ENCODE measurements around the gene HTRA2. TPM values are rescaled to one million over a fixed set of nuclear protein-coding genes. Genes with fewer than 3 reads are reported as not detected.

HTRA2 gene
- total RNA-seq, 2 donors from 2014 or later = 28.7 to 29.3 TPM

DNA sequence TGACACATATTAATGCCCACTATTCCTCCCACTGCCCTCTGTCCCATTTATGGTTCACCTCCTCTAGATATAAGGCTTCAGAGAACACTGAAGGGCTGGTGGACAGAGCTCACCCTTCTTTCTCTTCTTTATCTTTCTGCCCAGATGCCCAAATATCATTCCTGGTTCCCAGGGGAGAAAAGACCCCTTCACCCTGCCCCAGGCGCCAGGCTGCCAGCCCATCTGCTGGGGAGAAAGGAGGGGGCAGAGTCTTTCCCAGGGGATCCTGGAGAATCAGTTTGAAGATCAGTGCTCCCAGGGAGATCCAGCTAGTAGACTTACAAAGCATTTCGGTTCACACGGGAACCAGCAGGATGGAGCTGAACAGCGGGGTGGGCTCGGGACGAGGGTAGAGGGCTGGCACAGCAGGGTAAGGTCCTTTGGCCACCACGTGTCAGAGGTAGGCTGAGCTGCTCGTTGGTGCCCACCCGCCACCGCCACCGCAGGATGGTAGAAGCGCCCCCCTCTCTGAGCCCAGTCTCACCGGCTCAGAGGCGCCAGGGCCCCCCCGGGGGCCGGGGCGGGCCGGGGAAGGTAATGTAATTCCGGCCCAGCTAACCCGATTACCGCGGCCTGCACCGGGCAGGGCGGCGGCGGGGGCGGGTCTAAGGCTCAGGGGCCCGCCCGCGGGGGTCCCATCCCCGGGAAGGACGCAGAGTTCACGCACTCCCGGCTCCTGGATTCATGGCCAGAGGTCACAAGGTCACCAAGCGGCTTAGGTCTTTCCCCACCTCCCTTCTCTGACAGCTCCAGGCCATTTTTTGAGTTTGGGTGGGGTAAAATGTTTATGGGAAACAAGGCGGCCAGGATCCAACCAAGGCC is 16.8 kb upstream of the HTRA2 start:
- ATAC-seq (no peak), DNase-seq (no peak)
- intact Hi-C loops (cut with DNase I) = no loop called here

DNA sequence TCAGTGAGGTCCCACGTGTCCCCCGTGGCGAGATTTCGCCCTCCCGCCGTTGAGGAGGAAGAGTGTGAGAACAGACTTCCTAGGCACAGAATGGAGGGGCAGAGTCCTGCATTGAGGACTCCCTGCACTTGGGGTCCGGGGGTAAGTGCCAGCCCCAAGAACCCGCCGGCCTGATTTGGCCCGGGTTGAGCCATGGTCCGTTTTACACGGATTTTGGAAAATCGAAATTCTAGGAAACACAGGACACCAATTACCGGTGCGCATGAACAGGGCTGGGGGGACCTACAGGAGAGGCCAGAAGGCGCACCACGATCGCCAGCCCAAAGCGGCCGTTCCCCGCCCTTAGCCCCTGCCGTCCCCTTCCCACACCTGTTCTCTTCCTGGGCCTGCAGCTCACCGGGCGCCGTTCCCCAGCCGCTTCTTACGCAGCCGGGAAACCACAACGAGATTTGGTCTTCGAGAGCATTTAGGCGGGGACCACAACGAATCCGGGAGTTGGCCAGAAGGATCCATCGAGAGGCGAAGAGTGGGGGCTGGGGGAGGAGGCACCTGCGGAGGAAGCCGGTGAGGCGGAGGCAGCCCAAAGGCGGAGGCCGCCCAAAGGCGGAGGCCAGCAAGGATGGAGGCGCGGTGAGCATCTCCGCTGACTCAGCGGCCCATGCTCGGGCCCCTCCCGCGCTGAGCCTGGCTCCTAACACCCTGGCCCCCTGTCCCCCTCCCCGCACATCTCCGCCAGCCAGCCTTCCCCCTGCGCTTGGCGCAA is 15.9 kb upstream of the HTRA2 start:
- intact Hi-C loops (cut with DNase I) = no loop called here
- ATAC-seq (no peak), DNase-seq (no peak)

DNA sequence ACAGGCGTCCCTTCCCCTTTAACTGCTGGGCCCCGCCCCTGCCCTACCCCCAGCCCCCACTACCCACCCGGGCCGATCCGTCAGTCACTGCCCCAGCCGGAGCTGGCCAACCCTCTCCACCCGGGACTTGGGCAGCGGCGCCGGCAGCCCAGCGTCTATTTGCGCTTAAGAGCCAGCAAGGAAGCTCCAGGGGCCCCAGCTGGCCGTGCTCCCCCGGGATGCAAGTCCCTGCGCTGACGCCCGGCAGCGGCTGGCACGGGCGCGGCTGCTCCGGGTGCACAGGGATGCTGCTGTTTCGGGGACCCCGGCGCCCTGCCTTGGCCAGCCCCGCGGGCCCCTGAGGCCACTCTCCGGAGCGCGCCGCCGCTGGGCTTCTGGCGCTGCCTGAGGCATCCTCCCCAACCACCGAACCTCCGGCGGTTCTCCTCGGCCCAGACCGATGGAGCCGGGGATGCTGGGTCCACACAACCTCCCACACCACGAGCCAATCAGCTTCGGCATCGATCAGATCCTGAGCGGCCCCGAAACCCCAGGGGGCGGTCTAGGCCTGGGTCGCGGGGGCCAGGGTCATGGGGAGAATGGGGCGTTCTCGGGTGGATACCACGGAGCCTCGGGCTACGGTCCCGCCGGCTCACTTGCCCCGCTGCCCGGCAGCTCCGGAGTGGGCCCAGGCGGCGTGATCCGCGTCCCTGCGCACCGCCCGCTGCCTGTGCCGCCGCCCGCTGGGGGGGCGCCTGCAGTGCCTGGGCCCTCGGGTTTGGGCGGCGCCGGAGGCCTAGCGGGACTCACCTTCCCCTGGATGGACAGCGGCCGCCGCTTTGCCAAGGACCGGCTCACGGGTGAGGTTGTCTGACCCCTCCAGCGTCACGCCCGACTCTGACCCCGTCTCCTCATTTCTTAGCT is 15.1 kb upstream of the HTRA2 start, which contains the start of gene TLX2:
TSS of gene TLX2 (plus strand) at position 83 of the 903 bp plus-strand sequence. CDS start at position 440, 357 bp downstream.
- ATAC-seq = no peak
- intact Hi-C loops (cut with DNase I) = no loop called here
- no peak for DNase-seq

DNA sequence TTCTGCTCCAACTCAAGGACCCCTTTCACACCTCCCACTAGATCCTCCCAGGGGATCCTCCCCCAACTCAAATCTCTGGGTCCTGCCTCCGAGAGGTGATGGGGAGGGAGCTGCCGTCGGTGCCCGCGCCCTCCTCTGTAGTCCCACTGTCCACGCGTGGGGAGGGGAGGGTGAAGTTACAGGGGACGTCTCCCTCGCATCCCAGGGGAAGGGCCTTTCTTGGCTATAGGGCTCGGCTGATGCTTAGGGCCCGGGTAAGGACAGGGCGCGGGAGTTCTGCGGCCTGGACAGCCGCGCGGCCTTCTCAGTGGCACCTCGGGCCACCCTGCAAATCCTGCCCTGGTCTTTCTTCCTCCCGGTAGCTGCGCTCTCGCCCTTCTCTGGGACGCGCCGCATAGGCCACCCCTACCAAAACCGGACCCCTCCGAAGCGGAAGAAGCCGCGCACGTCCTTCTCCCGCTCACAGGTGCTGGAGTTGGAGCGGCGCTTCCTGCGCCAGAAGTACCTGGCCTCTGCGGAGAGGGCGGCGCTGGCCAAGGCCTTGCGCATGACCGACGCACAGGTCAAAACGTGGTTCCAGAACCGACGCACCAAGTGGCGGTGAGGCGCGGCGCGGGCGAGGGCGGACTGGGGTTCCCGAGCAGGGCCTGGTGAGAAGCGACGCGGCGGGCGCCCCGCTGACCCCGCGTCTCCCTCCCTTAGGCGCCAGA is 14.3 kb upstream of the HTRA2 start:
- intact Hi-C loops (cut with DNase I) = no loop called here

DNA sequence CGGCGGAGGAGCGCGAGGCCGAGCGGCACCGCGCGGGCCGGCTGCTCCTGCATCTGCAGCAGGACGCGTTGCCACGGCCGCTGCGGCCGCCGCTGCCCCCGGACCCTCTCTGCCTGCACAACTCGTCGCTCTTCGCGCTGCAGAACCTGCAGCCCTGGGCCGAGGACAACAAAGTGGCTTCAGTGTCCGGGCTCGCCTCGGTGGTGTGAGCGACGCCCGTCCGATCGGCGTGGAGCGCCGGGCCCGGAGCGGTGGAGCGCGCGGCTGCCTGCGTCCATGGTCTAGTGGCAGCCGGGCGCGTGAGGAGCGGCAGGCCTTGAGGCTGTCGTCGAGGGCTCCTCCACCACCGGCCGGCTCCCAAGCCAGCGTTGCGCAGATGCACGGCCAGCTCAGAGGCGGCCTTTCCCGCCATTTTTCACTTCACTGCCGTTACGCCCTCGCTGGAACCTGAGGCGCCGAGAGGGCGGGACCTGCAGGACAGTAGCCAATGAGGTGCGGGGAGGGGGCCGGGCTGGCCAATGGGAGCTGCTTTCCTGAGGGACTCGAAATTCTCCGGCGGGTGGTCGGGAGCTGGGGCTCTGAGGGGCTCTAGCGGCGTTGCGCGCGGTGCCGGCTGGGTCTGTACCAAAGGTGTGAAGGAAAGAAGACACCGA is 13.6 kb upstream of the HTRA2 start:
- DNase-seq (peak; percentile 74), ATAC-seq (peak; percentile 88)
- intact Hi-C loops (cut with DNase I) = no loop called here

More for the DNA sequence above, 14.3 kb upstream of the HTRA2 start:
- ATAC-seq = no peak
- no peak for DNase-seq

GRCh38 chr2:74516650-74517049 is 13.1 kb upstream of the HTRA2 start:
- ATAC-seq (no peak), DNase-seq (no peak)

GRCh38 chr2:74522516-74522915 is 7.2 kb upstream of the HTRA2 start:
- intact Hi-C loops (cut with DNase I) = no loop called here
- DNase-seq (no peak), ATAC-seq (no peak)

More at GRCh38 chr2:74516650-74517049, 13.1 kb upstream of the HTRA2 start:
- intact Hi-C loops (cut with DNase I) = no loop called here

DNA sequence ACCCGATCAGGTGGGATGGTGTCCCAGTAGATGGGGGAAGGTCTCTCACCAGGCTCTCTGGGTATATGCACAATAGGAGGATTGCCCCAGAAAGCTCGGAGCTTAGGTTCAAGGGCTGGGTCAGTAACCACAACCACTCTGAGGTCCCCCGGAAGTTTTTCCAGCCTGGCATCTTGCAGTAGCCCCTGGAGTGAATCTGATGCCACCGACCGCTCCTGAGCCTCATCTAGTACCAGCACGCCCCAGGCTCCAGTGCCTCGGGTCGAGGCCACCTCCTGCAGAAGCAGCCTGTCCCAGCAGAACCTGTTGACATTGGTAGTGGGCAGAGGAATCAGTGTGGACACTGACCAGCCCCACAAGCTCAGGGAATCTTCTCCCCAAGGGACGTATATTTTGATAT is 5.7 kb upstream of the HTRA2 start:
- no peak for ATAC-seq
- intact Hi-C loops (cut with DNase I) = no loop called here
- DNase-seq = no peak

DNA sequence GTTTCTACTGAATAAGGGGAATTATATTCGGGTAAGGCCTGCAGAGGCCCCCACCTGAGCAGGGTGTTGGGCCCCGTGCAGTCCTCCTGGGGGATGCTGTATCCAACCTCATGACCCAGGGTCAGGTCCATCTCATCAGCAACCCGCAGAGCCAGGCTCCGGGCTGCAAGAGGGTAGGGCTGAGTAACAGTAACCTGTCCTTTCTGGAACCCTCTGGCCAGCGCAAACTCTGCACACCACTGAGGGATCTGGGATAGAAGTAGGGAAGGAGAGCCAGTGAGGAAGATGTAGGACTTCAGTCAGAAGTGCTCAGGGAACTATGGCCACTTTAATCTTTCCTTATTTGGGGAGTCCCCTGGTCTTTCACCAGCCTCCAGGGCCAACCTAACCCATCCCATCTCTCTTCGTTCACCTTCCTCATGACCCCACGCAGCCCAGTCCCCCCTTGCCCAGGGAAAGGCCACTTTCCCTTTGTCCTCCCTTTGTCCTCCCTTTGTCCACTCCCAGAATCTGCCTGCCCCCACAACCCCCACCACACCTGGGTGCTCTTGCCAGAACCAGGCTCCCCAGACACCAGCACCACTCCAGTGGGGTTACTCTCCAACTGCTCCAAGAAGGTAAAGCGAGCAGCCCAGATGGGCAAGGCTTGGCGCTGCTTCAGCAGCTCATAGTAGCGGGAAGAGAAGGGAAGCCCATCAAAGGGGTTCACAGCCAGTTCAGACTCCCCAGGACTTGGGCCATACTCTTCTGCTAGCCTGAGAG is 4.6 kb upstream of the HTRA2 start:
- DNase-seq (no peak), ATAC-seq (no peak)
- intact Hi-C loops (cut with DNase I) = no loop called here

DNA sequence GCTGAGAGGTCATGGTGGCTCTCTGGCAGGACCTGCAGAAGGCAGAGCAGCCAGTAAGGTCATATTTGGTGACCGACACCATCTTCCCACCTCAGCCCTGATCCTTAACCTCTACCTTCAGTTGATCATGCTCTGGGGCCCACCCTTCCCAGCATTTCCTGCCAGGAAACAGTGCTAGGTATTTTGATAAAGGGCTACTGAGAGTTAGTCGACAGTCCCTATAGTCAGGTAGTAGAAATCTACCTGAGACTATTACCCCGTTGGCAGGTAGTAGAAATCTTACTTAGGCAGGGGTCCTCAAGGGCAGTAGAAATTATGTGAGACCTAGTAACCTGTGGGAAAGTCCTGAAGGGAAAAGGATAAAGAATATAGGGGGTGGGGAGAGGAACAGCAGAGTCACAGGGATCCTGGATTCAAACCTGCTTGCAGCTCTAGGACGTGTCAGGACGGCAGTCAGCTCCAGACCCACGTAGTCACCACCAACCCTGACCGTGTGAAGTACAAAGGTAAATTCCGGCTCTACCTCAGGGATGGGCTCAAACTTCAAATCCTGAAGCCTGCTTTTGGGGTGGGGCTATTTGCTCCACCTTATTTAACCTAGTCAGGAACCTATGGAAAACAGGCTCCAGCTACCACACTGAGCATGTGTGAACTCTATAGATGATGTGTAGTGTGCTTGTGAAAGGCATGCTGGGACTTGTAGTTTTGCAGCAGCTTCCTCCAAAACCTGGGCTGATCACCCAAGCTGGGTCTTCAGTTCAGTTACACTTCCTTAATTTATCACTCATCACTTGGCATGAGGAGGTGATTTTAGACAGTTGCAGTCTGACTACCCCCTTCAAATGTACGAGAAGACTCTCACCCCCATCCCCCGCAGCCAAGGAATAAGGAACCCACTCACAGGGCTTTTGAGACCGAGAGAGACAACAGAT is 3.8 kb upstream of the HTRA2 start, which contains the start of gene DQX1:
TSS of gene DQX1 (minus strand) at position 515 of the 932 bp plus-strand sequence. CDS start at position 13, 502 bp downstream.
- ATAC-seq (no peak), DNase-seq (no peak)
- intact Hi-C loops (cut with DNase I) = no loop called here

- ATAC-seq (no peak), DNase-seq (no peak)
- intact Hi-C loops (cut with DNase I) = no loop called here
These were observed 3.0 kb upstream of the HTRA2 start for GRCh38 chr2:74526649-74527230.

GRCh38 chr2:74527741-74528140 is 2.0 kb upstream of the HTRA2 start:
- intact Hi-C loops (cut with DNase I) = loop anchor here in 1 of 2 donors (2.0 kb wide), 1 partner anchor 17 kb away; no protein-coding TSS in a partner anchor
- DNase-seq = no peak

GRCh38 chr2:74528600-74529356 is 955 bp upstream of the HTRA2 start:
- DNase-seq (no peak), ATAC-seq (peak; percentile 0 to 1)
- intact Hi-C loops (cut with DNase I) = loop anchor here in 1 of 2 donors (2.0 kb wide), 1 partner anchor 18 kb away; no protein-coding TSS in a partner anchor

More at GRCh38 chr2:74527741-74528140, 2.0 kb upstream of the HTRA2 start:
- no peak for ATAC-seq

DNA sequence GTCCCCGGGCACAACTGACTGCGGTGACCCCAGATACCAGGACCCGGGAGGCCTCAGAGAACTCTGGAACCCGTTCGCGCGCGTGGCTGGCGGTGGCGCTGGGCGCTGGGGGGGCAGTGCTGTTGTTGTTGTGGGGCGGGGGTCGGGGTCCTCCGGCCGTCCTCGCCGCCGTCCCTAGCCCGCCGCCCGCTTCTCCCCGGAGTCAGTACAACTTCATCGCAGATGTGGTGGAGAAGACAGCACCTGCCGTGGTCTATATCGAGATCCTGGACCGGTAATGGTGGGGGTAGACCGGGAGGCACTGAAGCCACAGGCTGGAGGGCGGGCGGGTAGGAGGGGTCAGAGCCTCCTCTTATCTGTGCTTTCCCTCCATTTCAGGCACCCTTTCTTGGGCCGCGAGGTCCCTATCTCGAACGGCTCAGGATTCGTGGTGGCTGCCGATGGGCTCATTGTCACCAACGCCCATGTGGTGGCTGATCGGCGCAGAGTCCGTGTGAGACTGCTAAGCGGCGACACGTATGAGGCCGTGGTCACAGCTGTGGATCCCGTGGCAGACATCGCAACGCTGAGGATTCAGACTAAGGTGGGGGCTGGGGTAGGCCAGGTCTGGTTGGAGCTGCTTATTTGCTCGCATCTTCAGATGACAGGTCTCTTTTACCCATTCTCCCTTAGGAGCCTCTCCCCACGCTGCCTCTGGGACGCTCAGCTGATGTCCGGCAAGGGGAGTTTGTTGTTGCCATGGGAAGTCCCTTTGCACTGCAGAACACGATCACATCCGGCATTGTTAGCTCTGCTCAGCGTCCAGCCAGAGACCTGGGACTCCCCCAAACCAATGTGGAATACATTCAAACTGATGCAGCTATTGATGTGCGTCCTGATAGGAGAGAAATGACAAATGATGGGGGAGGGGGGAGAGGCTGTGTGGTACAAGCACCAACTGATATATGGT is 780 bp downstream of the HTRA2 start:
- intact Hi-C loops (cut with DNase I) = loop anchor here in 1 of 2 donors (5.0 kb wide), 1 partner anchor 57 kb away; no protein-coding TSS in a partner anchor
- DNase-seq (no peak), ATAC-seq (peak; percentile 34 to 53)

All from left cardiac atrium (tissue), 4 donors.